ENCODE results near the gene PCCA. TPM values are rescaled to one million over a fixed set of nuclear protein-coding genes. Genes with fewer than 3 reads are reported as not detected.

The PCCA gene
- total and polyA plus RNA-seq, 8 donors, result 31.4 to 140 (median 77.0) TPM

- intact Hi-C loops (cut with DNase I; ENCODE audit: low total_unique reads), result loop anchor here (10.0 kb wide), 2 partner anchors 597 to 857 kb away; no protein-coding TSS in a partner anchor
- no peak for TF ChIP-seq POLR2A (IDR thresholded peaks at IDR 0.05)
- no peak for TF ChIP-seq POLR2AphosphoS5 (IDR thresholded peaks at IDR 0.05)
- TF ChIP-seq EP300 (IDR thresholded peaks at IDR 0.05), result no peak
- no peaks in the 10 kb centered on the region for H3K27me3 ChIP-seq
- no peak overlapping the region for H3K27ac ChIP-seq
- no peak for DNase-seq
- no peak overlapping the region for H3K4me3 ChIP-seq
- 66 to 88% (median 84%) methylated on average over 7 of the region's 7 CpGs for WGBS, 5 donors
- H3K36me3 ChIP-seq, result peaks cover 0 to 9% (median 0%) of the 10 kb centered on the region in 4 donors
- peaks cover 0 to 17% (median 8%) of the 10 kb centered on the region in 4 donors for H3K4me1 ChIP-seq
- H3K9me3 ChIP-seq, result no peaks in the 10 kb centered on the region
Observed at GRCh38 chr13:100511466-100511865, 422.6 kb downstream of the PCCA start.

GRCh38 chr13:100512422-100512821 is 423.5 kb downstream of the PCCA start:
- no peaks in the 10 kb centered on the region for H3K27me3 ChIP-seq
- no peak for DNase-seq
- H3K4me3 ChIP-seq, result no peak overlapping the region
- no peak for TF ChIP-seq POLR2A (IDR thresholded peaks at IDR 0.05)
- TF ChIP-seq EP300 (IDR thresholded peaks at IDR 0.05), result no peak
- TF ChIP-seq CTCF (IDR thresholded peaks at IDR 0.05), result no peak
- TF ChIP-seq POLR2AphosphoS5 (IDR thresholded peaks at IDR 0.05), result no peak
- WGBS, 5 donors, result 89 to 95% (median 94%) methylated on average over 5 to 9 of the region's 9 CpGs
- peaks cover 0 to 9% (median 0%) of the 10 kb centered on the region in 4 donors for H3K36me3 ChIP-seq
- no peak overlapping the region for H3K27ac ChIP-seq
- intact Hi-C loops (cut with DNase I; ENCODE audit: low total_unique reads), result loop anchor here (10.0 kb wide), 2 partner anchors 598 to 858 kb away; no protein-coding TSS in a partner anchor
- H3K4me1 ChIP-seq, result peaks cover 0 to 25% (median 8%) of the 10 kb centered on the region in 4 donors
- H3K9me3 ChIP-seq, result no peaks in the 10 kb centered on the region

GRCh38 chr13:100513171-100513570 is 424.3 kb downstream of the PCCA start:
- no peak for DNase-seq
- Histone ChIP-seq H3K27ac (no peak overlapping the region), H3K27me3 (no peaks in the 10 kb centered on the region), H3K36me3 (peaks cover 0 to 9% (median 0%) of the 10 kb centered on the region in 4 donors), H3K9me3 (no peaks in the 10 kb centered on the region), H3K4me3 (no peak overlapping the region), H3K4me1 (peaks cover 0 to 33% (median 8%) of the 10 kb centered on the region in 4 donors)
- intact Hi-C loops (cut with DNase I; ENCODE audit: low total_unique reads), result loop anchor here (10.0 kb wide), 2 partner anchors 598 to 858 kb away; no protein-coding TSS in a partner anchor
- 72 to 79% (median 75%) methylated on average over 3 of the region's 3 CpGs for WGBS, 5 donors
- TF ChIP-seq EP300 (IDR thresholded peaks at IDR 0.05), result no peak
- TF ChIP-seq CTCF (IDR thresholded peaks at IDR 0.05), result no peak
- TF ChIP-seq POLR2A (IDR thresholded peaks at IDR 0.05), result no peak
- TF ChIP-seq POLR2AphosphoS5 (IDR thresholded peaks at IDR 0.05), result no peak

DNA sequence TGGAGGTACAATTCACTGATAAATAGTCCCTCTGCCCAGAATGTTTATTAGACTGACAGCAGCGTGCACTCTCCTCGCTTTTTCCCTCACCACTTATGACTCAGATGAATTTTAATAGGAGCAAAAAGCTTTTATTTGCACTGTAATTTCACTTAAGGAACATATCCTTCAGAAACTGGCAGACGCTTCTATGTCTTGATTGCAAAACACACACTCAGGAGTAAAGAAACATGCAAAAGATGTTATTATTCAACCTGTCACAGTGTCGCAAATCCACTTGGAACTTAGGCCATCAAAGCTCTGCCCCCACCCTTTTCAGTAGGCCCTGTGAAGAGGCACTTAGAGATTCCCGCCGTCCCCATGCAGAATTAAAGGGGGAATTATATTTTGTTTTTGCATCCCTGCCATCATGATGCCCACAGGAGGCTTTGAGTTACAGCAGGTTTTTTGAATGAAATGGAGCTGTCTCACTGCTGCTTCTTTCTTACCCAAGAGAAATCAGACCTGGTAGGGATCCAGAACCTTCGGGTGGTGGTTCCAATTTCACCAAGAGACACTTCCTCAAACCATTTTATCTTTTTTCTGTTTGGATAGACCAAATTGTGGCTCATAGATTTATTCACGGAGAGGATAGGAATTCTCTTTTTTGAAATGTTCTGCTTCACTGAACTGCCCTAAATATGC is 425.2 kb downstream of the PCCA start:
- Histone ChIP-seq H3K4me1 (peaks cover 0 to 36% (median 8%) of the 10 kb centered on the region in 4 donors), H3K9me3 (no peaks in the 10 kb centered on the region), H3K36me3 (peaks cover 0 to 9% (median 0%) of the 10 kb centered on the region in 4 donors), H3K4me3 (no peak overlapping the region), H3K27ac (no peak overlapping the region), H3K27me3 (no peaks in the 10 kb centered on the region)
- TF ChIP-seq CTCF (IDR thresholded peaks at IDR 0.05) (no peak), EP300 (IDR thresholded peaks at IDR 0.05) (no peak), POLR2AphosphoS5 (IDR thresholded peaks at IDR 0.05) (no peak), POLR2A (IDR thresholded peaks at IDR 0.05) (no peak)
- DNase-seq, result no peak
- 63 to 70% (median 69%) methylated on average over 8 of the region's 8 CpGs for WGBS, 5 donors
- intact Hi-C loops (cut with DNase I; ENCODE audit: low total_unique reads), result loop anchor here (10.0 kb wide), 2 partner anchors 599 to 859 kb away; no protein-coding TSS in a partner anchor
